ENCODE measurements around the gene PBX4. TPM values are rescaled to one million over a fixed set of nuclear protein-coding genes. Genes with fewer than 3 reads are reported as not detected.

Gene PBX4
- total and polyA plus RNA-seq, 2 donors (not counting 1 experiment from before 2014, with no cell fraction given) = 11.7 TPM

GRCh38 chr19:19532806-19533701 is 85.4 kb downstream of the PBX4 start:
- ATAC-seq (ENCODE audit: low read depth) (no peak), DNase-seq (peak; percentile 38)
- H3K4me2 ChIP-seq (replicated peaks; ENCODE audit: low read depth, low read length, poor library complexity, severe bottlenecking) = peak overlapping the region; percentile 63
- H3K27me3 ChIP-seq (replicated peaks in 1 of 4; ENCODE audit: control extremely low read depth in 1 of 4, control insufficient read depth in 3 of 4, insufficient read depth in 4 of 4, low read length in 3 of 4) = peaks cover 0 to 10% (median 4%) of the 10 kb centered on the region in 4 experiments
- H3K4me3 Mint-ChIP-seq = no peak overlapping the region
- no peaks in the 10 kb centered on the region for H4K20me1 ChIP-seq (ENCODE audit: control insufficient read depth, insufficient read depth, low read length, poor library complexity, severe bottlenecking)
- H3K9me3 ChIP-seq (ENCODE audit: control extremely low read depth in 1 of 3, control insufficient read depth in 2 of 3, insufficient read depth in 1 of 3, low read length in 2 of 3) = peaks cover 0 to 10% (median 0%) of the 10 kb centered on the region in 3 donors
- H3K9me3 Mint-ChIP-seq (ENCODE audit: insufficient read depth) = no peaks in the 10 kb centered on the region
- TF ChIP-seq EZH2 (IDR thresholded peaks at IDR 0.05; ENCODE audit: borderline replicate concordance, insufficient read depth, low read depth, low read length, poor library complexity, severe bottlenecking) = no peak
- no peak for TF ChIP-seq CTCF (IDR thresholded peaks at IDR 0.05)
- WGBS (ENCODE audit: insufficient coverage) = 79% methylated on average over 12 of the region's 14 CpGs
- H2AFZ ChIP-seq (ENCODE audit: insufficient read depth, low read depth, low read length, poor library complexity, severe bottlenecking) = no peak overlapping the region
- peaks cover 11% of the 10 kb centered on the region for H3K4me1 Mint-ChIP-seq
- no peaks in the 10 kb centered on the region for H3K79me2 ChIP-seq (ENCODE audit: control insufficient read depth, insufficient read depth, low read length)
- H3K4me3 ChIP-seq (ENCODE audit: control extremely low read depth in 1 of 5, extremely low read depth in 1 of 5, insufficient read depth in 1 of 5, low read depth in 2 of 5, low read length in 4 of 5) = no peak overlapping the region
- H3K27ac ChIP-seq (ENCODE audit: low read length in 2 of 2) = no peak overlapping the region
- peaks cover 11 to 16% of the 10 kb centered on the region in 2 donors for H3K4me1 ChIP-seq (ENCODE audit: control insufficient read depth in 2 of 2, insufficient read depth in 2 of 2, low read length in 2 of 2)
- H3K27ac Mint-ChIP-seq = no peak overlapping the region
- H3K36me3 ChIP-seq (replicated peaks in 1 of 2; ENCODE audit: control extremely low read depth in 1 of 2, control insufficient read depth in 1 of 2, extremely low read depth in 1 of 2, insufficient read depth in 2 of 2, low read length in 1 of 2) = peaks cover 0 to 11% of the 10 kb centered on the region in 2 experiments
- ChIA-PET POLR2A (interaction anchor here (0.6 to 1.9 kb wide), 2 partner anchors 42 to 111 kb away, joined by 4 to 11 read pairs; partner anchors contain the start of gene GMIP), CTCF (interaction anchor here (0.8 to 7.5 kb wide), 35 partner anchors 12 to 745 kb away, joined by 3 to 88 read pairs (median 4); partner anchors contain the start of genes ATP13A1, GMIP, LPAR2 and ZNF93)
- H3K9ac ChIP-seq (ENCODE audit: low read length) = no peak overlapping the region
- intact Hi-C loops (cut with micrococcal nuclease) = loop anchor here (1.0 kb wide), 1 partner anchor 110 kb away; the partner anchor contains the start of gene GMIP
- H3K27me3 Mint-ChIP-seq = peaks cover 4% of the 10 kb centered on the region
